HL-60 (cell line): ENCODE data around the gene GABRB3.

Experiments
- DNase-seq, 2 experiments: peaks; one replicate each; pipeline ENCODE4 v3.0.0-alpha.2; 2010 to 2020; ENCODE audit warnings: low read depth in 1 of 2, low spot score in 1 of 2
- H3K27ac ChIP-seq: fragments of 250-450 bp; sonication (Bioruptor Pico); replicated peaks from 2 replicates; pipeline ENCODE4 v1.5.1; 2020; ENCODE audit warnings: mild to moderate bottlenecking, moderate library complexity
- H3K27me3 ChIP-seq: fragments of 250-450 bp; sonication (Bioruptor Pico); 2 replicates; pipeline ENCODE4 v1.5.1; 2021; ENCODE audit warnings: mild to moderate bottlenecking, moderate library complexity; ENCODE audit not compliant: insufficient read depth, poor library complexity, severe bottlenecking
- H3K4me3 ChIP-seq: replicated peaks from 2 replicates; pipeline ENCODE4 v1.5.1; 2011; ENCODE audit warnings: mild to moderate bottlenecking, control low read depth, low read length; ENCODE audit not compliant: insufficient read depth
- CTCF ChIP-seq: IDR thresholded peaks from one replicate; pipeline ENCODE4 v1.5.1; 2011; ENCODE audit warnings: low read length, control low read depth, inconsistent platforms; ENCODE audit not compliant: insufficient read depth
- GABPA ChIP-seq: IDR thresholded peaks from 2 replicates; pipeline ENCODE4 v1.6.1; 2012; ENCODE audit warnings: low read depth
- POLR2AphosphoS5 ChIP-seq: IDR thresholded peaks from 2 replicates; pipeline ENCODE4 v1.6.1; 2012; ENCODE audit warnings: low read depth
- REST ChIP-seq: IDR thresholded peaks from 2 replicates; pipeline ENCODE4 v1.6.1; 2012; ENCODE audit warnings: low read depth; ENCODE audit not compliant: insufficient replicate concordance
- SPI1 ChIP-seq: IDR thresholded peaks from 2 replicates; pipeline ENCODE4 v1.6.1; 2012; ENCODE audit warnings: low read depth, mild to moderate bottlenecking, borderline replicate concordance

The GABRB3 gene

GRCh38 chr15:26623071-26623470 lies 149.8 kb downstream of the GABRB3 start:
- Histone ChIP-seq H3K27me3 (no peaks in the 10 kb centered on the region), H3K4me3 (no peak overlapping the region), H3K27ac (no peak overlapping the region)
- DNase-seq: no peak
- TF ChIP-seq POLR2AphosphoS5 (no peak), SPI1 (no peak), CTCF (no peak), REST (no peak), GABPA (no peak)

- no peak for DNase-seq
- no peak overlapping the region for H3K27ac ChIP-seq
- no peaks in the 10 kb centered on the region for H3K27me3 ChIP-seq
- no peak overlapping the region for H3K4me3 ChIP-seq
- no peak for TF ChIP-seq CTCF
- TF ChIP-seq REST: no peak
- no peak for TF ChIP-seq GABPA
- TF ChIP-seq POLR2AphosphoS5: no peak
- no peak for TF ChIP-seq SPI1
Measured at GRCh38 chr15:26621816-26622215, 151.1 kb downstream of the GABRB3 start.

- no peak overlapping the region for H3K27ac ChIP-seq
- no peaks in the 10 kb centered on the region for H3K27me3 ChIP-seq
- TF ChIP-seq POLR2AphosphoS5: no peak
- TF ChIP-seq SPI1: no peak
- no peak for TF ChIP-seq REST
- TF ChIP-seq CTCF: no peak
- no peak for TF ChIP-seq GABPA
- DNase-seq: no peak
- no peak overlapping the region for H3K4me3 ChIP-seq
Measured at GRCh38 chr15:26620528-26621458, 152.1 kb downstream of the GABRB3 start.
